Kidney glomerular epithelial cell (primary cell): ENCODE results near the gene SYCE1L.
"Not testable (repeated sequence)": the region's sequence is repeated elsewhere in the genome, so short reads cannot be mapped to it uniquely, and the experiment has no call there.

Experiments
- DNase-seq: peaks from one replicate; lab custom pipeline; 2025; lab: John Stamatoyannopoulos, UW

The SYCE1L gene

GRCh38 chr16:77197747-77198146 is 1.5 kb upstream of the SYCE1L start:
- DNase-seq, result no peak

- DNase-seq, result no peak
Measured at GRCh38 chr16:77206533-77206932, 7.3 kb downstream of the SYCE1L start.

- no peak for DNase-seq
Measured at GRCh38 chr16:77207030-77207429, 7.8 kb downstream of the SYCE1L start.

GRCh38 chr16:77208382-77208781 is 9.2 kb downstream of the SYCE1L start:
- DNase-seq, result no peak

GRCh38 chr16:77211880-77212740 is 12.9 kb downstream of the SYCE1L start:
- peak; percentile 23 for DNase-seq

GRCh38 chr16:77212741-77213541 is 13.7 kb downstream of the SYCE1L start:
- peak; percentile 40 for DNase-seq

GRCh38 chr16:77213542-77214106 is 14.4 kb downstream of the SYCE1L start:
- DNase-seq, result peak; percentile 96

- no peak for DNase-seq
Measured at GRCh38 chr16:77214411-77215138, 15.4 kb downstream of the SYCE1L start.

- no peak for DNase-seq
Measured at GRCh38 chr16:77219437-77219836, 20.2 kb downstream of the SYCE1L start.

GRCh38 chr16:77220427-77220826 is 21.2 kb downstream of the SYCE1L start:
- no peak for DNase-seq

GRCh38 chr16:77221482-77221881 is 22.3 kb downstream of the SYCE1L start:
- no peak for DNase-seq

- DNase-seq, result no peak
Measured at GRCh38 chr16:77223184-77223583, 24.0 kb downstream of the SYCE1L start.

- DNase-seq, result no peak
Measured at GRCh38 chr16:77225182-77225581, 26.0 kb downstream of the SYCE1L start.

- no peak for DNase-seq
Measured at GRCh38 chr16:77227745-77228144, 28.5 kb downstream of the SYCE1L start.

- no peak for DNase-seq
Measured at GRCh38 chr16:77231047-77231446, 31.8 kb downstream of the SYCE1L start.

GRCh38 chr16:77233799-77234519 is 34.8 kb downstream of the SYCE1L start:
- DNase-seq, result no peak

GRCh38 chr16:77234611-77235010 is 35.4 kb downstream of the SYCE1L start:
- no peak for DNase-seq

- DNase-seq, result peak; percentile 73
Measured at GRCh38 chr16:77236063-77236511, 36.9 kb downstream of the SYCE1L start.

- DNase-seq, result no peak
Measured at GRCh38 chr16:77238593-77238992, 39.4 kb downstream of the SYCE1L start.

- not testable (repeated sequence) for DNase-seq
Measured at GRCh38 chr16:77242471-77242870, 43.3 kb downstream of the SYCE1L start.

- DNase-seq, result no peak
Measured at GRCh38 chr16:77246150-77246549, 46.9 kb downstream of the SYCE1L start.
